Osteoblast (primary cell): ENCODE results near the gene VAV3. TPM values are rescaled to one million over a fixed set of nuclear protein-coding genes. Genes with fewer than 3 reads are reported as not detected.

Source experiments
- DNase-seq: peaks from one replicate; pipeline ENCODE4 v3.0.0; 2011; ENCODE audit warnings: low spot score, mixed read lengths; ENCODE audit not compliant: insufficient read length; ENCODE audit errors: missing footprints
- H2AFZ ChIP-seq: 2 replicates; pipeline ENCODE4 v1.6.0; 2011; ENCODE audit warnings: mild to moderate bottlenecking, low read length
- H3K27ac ChIP-seq: 2 replicates; pipeline ENCODE4 v1.5.1; 2011; ENCODE audit warnings: mild to moderate bottlenecking, low read depth, low read length, moderate library complexity
- H3K27me3 ChIP-seq: 2 replicates; pipeline ENCODE4 v1.6.0; 2012; ENCODE audit warnings: mild to moderate bottlenecking, control low read depth, inconsistent platforms, low read length, moderate library complexity; ENCODE audit not compliant: insufficient read depth
- H3K36me3 ChIP-seq: 2 replicates; pipeline ENCODE4 v1.5.1; 2011; ENCODE audit warnings: mild to moderate bottlenecking, low read length, control low read depth, moderate library complexity; ENCODE audit not compliant: insufficient read depth
- H3K4me1 ChIP-seq: 2 replicates; pipeline ENCODE4 v1.5.1; 2011; ENCODE audit warnings: mild to moderate bottlenecking, low read length, control low read depth, moderate library complexity; ENCODE audit not compliant: insufficient read depth
- H3K4me2 ChIP-seq: 2 replicates; pipeline ENCODE4 v1.6.0; 2011; ENCODE audit warnings: mild to moderate bottlenecking, low read length; ENCODE audit not compliant: insufficient read depth
- H3K4me3 ChIP-seq: fragments of 200-600 bp; sonication (generic); 3 replicates; pipeline ENCODE4 v1.5.1; 2012; ENCODE audit warnings: mild to moderate bottlenecking, low read length, inconsistent platforms; ENCODE audit not compliant: insufficient read depth
- H3K79me2 ChIP-seq: 2 replicates; pipeline ENCODE4 v1.6.0; 2012; ENCODE audit warnings: mild to moderate bottlenecking, low read length, control low read depth, inconsistent platforms; ENCODE audit not compliant: insufficient read depth
- H3K9me3 ChIP-seq: 2 replicates; pipeline ENCODE4 v1.5.1; 2011; ENCODE audit warnings: low read depth, low read length, control low read depth
- H4K20me1 ChIP-seq: 2 replicates; pipeline ENCODE4 v1.6.0; 2012; ENCODE audit warnings: mild to moderate bottlenecking, low read length, control low read depth; ENCODE audit not compliant: insufficient read depth
- CTCF ChIP-seq: IDR thresholded peaks from 2 replicates; pipeline ENCODE4 v1.5.1; 2011; ENCODE audit warnings: mild to moderate bottlenecking, low read depth, low read length, moderate library complexity; ENCODE audit errors: extremely low read depth
- total RNA-seq: library from RNA; depleted of rRNA; stranded (reverse); fragments of >200 nt; gene quantifications from 2 replicates; pipeline ENCODE4 v1.2.3, GENCODE V29; 2012

VAV3 gene
- total RNA-seq, 1 donor: 0.72 TPM

- DNase-seq: no peak
- Histone ChIP-seq H3K4me2 (no peak overlapping the region), H3K79me2 (no peaks in the 10 kb centered on the region), H3K4me3 (no peak overlapping the region), H2AFZ (no peak overlapping the region), H3K9me3 (no peaks in the 10 kb centered on the region), H3K36me3 (no peaks in the 10 kb centered on the region), H3K27me3 (no peaks in the 10 kb centered on the region), H4K20me1 (no peaks in the 10 kb centered on the region), H3K4me1 (no peaks in the 10 kb centered on the region), H3K27ac (no peak overlapping the region)
- TF ChIP-seq CTCF: peak; percentile 41
Observed at GRCh38 chr1:107748531-107748930, 216.4 kb downstream of the VAV3 start.

DNA sequence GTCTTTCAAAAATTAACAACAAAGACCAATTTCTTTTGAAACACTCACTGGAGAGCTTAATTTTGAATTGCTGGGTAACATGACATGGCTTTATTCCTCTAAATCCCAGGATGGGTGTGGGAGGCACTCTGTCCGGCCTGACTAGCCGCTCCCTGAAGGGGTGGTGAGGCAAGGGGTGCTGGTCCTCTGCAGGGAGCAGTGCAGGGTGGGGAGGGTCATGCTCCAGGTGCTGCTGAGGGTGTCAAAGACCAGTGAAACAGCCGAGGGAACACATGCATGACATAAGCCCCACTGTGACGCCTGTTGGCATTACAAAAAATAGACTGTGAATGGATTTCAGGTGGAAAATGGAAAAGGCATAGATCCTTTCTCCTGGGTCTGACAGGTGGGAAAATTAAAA is 223.7 kb downstream of the VAV3 start:
- Histone ChIP-seq H3K27ac (no peak overlapping the region), H3K4me1 (no peaks in the 10 kb centered on the region), H4K20me1 (no peaks in the 10 kb centered on the region), H3K9me3 (no peaks in the 10 kb centered on the region), H2AFZ (no peak overlapping the region), H3K4me2 (no peak overlapping the region), H3K36me3 (no peaks in the 10 kb centered on the region), H3K27me3 (no peaks in the 10 kb centered on the region), H3K79me2 (no peaks in the 10 kb centered on the region), H3K4me3 (no peak overlapping the region)
- DNase-seq: no peak
- TF ChIP-seq CTCF: no peak

DNA sequence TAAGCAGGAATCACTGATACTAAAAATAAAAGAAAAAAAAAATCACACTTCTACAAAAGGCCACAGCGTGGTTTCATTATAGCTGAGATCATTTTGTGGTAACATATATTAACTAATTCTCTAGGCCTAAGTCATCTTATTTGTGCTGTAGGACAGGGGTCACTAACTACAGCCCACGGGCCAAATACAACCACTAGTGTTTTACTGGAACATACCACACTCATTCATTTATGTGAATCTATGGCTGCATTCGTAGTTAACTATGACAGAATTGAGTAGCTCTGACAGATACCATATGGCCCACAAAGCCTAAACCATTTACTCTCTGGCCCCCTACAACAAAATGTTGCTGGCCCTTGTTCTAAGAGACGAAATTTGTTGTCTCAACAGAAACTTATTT is 224.4 kb downstream of the VAV3 start:
- Histone ChIP-seq H3K27me3 (no peaks in the 10 kb centered on the region), H2AFZ (no peak overlapping the region), H3K9me3 (no peaks in the 10 kb centered on the region), H3K79me2 (no peaks in the 10 kb centered on the region), H4K20me1 (no peaks in the 10 kb centered on the region), H3K4me3 (no peak overlapping the region), H3K4me2 (no peak overlapping the region), H3K4me1 (no peaks in the 10 kb centered on the region), H3K36me3 (no peaks in the 10 kb centered on the region), H3K27ac (no peak overlapping the region)
- DNase-seq: no peak
- TF ChIP-seq CTCF: no peak

DNA sequence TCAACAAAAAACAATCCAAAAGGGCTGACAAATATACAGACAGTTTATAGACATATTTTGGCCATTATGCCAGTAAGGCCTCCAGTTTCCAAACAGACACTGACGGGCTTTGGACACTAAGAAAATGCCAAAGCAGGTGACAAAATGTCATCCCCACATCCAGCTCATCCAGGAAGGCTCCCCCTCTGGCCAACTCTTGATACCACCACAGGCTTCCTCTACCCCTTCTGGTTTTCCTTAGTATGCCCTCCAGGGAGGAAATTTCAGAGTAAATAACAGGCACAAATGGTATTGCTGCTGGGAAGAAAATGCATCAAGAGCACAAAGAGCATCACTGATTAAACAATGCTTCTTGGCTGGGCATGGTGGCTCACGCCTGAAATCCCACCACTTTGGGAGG is 225.3 kb downstream of the VAV3 start:
- Histone ChIP-seq H3K4me1 (no peaks in the 10 kb centered on the region), H3K79me2 (no peaks in the 10 kb centered on the region), H3K27me3 (no peaks in the 10 kb centered on the region), H3K27ac (no peak overlapping the region), H4K20me1 (no peaks in the 10 kb centered on the region), H3K9me3 (no peaks in the 10 kb centered on the region), H3K4me2 (no peak overlapping the region), H2AFZ (no peak overlapping the region), H3K36me3 (no peaks in the 10 kb centered on the region), H3K4me3 (no peak overlapping the region)
- no peak for DNase-seq
- TF ChIP-seq CTCF: no peak
